ENCODE results near the gene CLECL1. TPM values are rescaled to one million over a fixed set of nuclear protein-coding genes. Genes with fewer than 3 reads are reported as not detected.

Gene CLECL1
- total RNA-seq, 1 donor from 2014 or later, result not detected

- Histone ChIP-seq H3K27ac (no peak overlapping the region), H3K9me3 (no peaks in the 10 kb centered on the region), H3K36me3 (no peaks in the 10 kb centered on the region), H3K4me3 (no peak overlapping the region), H3K4me1 (no peaks in the 10 kb centered on the region), H3K27me3 (no peaks in the 10 kb centered on the region)
- no peak for DNase-seq (ENCODE audit: extremely low spot score in 2 of 2)
- TF ChIP-seq CTCF (IDR thresholded peaks at IDR 0.05) (no peak), POLR2AphosphoS5 (IDR thresholded peaks at IDR 0.05; ENCODE audit: insufficient read depth in 1 of 2, low read depth in 1 of 2) (no peak), POLR2A (IDR thresholded peaks at IDR 0.05) (no peak)
- intact Hi-C loops (cut with DNase I), result no loop called here
Observed at GRCh38 chr12:9730011-9730410, 2.9 kb downstream of the CLECL1 start.

- H3K4me3 ChIP-seq, result no peak overlapping the region
- DNase-seq (ENCODE audit: extremely low spot score in 2 of 2), result no peak
- intact Hi-C loops (cut with DNase I), result no loop called here
- no peaks in the 10 kb centered on the region for H3K36me3 ChIP-seq
- H3K9me3 ChIP-seq, result no peaks in the 10 kb centered on the region
- H3K27ac ChIP-seq, result no peak overlapping the region
- no peaks in the 10 kb centered on the region for H3K4me1 ChIP-seq
- TF ChIP-seq CTCF (IDR thresholded peaks at IDR 0.05) (no peak), POLR2A (IDR thresholded peaks at IDR 0.05) (no peak)
- no peaks in the 10 kb centered on the region for H3K27me3 ChIP-seq
Observed at GRCh38 chr12:9729082-9729481, 3.8 kb downstream of the CLECL1 start.

GRCh38 chr12:9727813-9728212 is 5.1 kb downstream of the CLECL1 start:
- Histone ChIP-seq H3K36me3 (no peaks in the 10 kb centered on the region), H3K4me3 (no peak overlapping the region), H3K9me3 (no peaks in the 10 kb centered on the region), H3K27me3 (no peaks in the 10 kb centered on the region), H3K4me1 (no peaks in the 10 kb centered on the region), H3K27ac (no peak overlapping the region)
- no peak for TF ChIP-seq POLR2A (IDR thresholded peaks at IDR 0.05)
- TF ChIP-seq POLR2AphosphoS5 (IDR thresholded peaks at IDR 0.05; ENCODE audit: insufficient read depth in 1 of 2, low read depth in 1 of 2), result no peak
- TF ChIP-seq CTCF (IDR thresholded peaks at IDR 0.05), result no peak
- no peak for DNase-seq (ENCODE audit: extremely low spot score in 2 of 2)
- intact Hi-C loops (cut with DNase I), result no loop called here

- no peaks in the 10 kb centered on the region for H3K36me3 ChIP-seq
- TF ChIP-seq POLR2A (IDR thresholded peaks at IDR 0.05) (no peak), POLR2AphosphoS5 (IDR thresholded peaks at IDR 0.05; ENCODE audit: insufficient read depth in 1 of 2, low read depth in 1 of 2) (no peak), CTCF (IDR thresholded peaks at IDR 0.05) (no peak)
- no peak overlapping the region for H3K27ac ChIP-seq
- intact Hi-C loops (cut with DNase I), result no loop called here
- H3K4me3 ChIP-seq, result no peak overlapping the region
- H3K27me3 ChIP-seq, result no peaks in the 10 kb centered on the region
- DNase-seq (ENCODE audit: extremely low spot score in 2 of 2), result no peak
- no peaks in the 10 kb centered on the region for H3K9me3 ChIP-seq
- H3K4me1 ChIP-seq, result peaks cover 10% of the 10 kb centered on the region
Observed at GRCh38 chr12:9725213-9725870, 7.6 kb downstream of the CLECL1 start.

- Histone ChIP-seq H3K27ac (no peak overlapping the region), H3K9me3 (no peaks in the 10 kb centered on the region), H3K4me3 (no peak overlapping the region), H3K27me3 (no peaks in the 10 kb centered on the region), H3K36me3 (no peaks in the 10 kb centered on the region), H3K4me1 (peaks cover 10% of the 10 kb centered on the region)
- TF ChIP-seq CTCF (IDR thresholded peaks at IDR 0.05), result no peak
- no peak for TF ChIP-seq POLR2AphosphoS5 (IDR thresholded peaks at IDR 0.05; ENCODE audit: insufficient read depth in 1 of 2, low read depth in 1 of 2)
- no peak for TF ChIP-seq POLR2A (IDR thresholded peaks at IDR 0.05)
- DNase-seq (ENCODE audit: extremely low spot score in 2 of 2), result no peak
- intact Hi-C loops (cut with DNase I), result no loop called here
Observed at GRCh38 chr12:9724023-9724422, 8.9 kb downstream of the CLECL1 start.

Data from vagina (tissue), 2 donors.